Measurements from ENCODE around the gene CASZ1. TPM values are rescaled to one million over a fixed set of nuclear protein-coding genes. Genes with fewer than 3 reads are reported as not detected.

The CASZ1 gene
- total and polyA plus RNA-seq, 10 of the 15 experiments (the other 5 are each of a cell fraction or from before 2014, with no cell fraction given) = 0.52 to 9.8 (median 3.7) TPM

DNA sequence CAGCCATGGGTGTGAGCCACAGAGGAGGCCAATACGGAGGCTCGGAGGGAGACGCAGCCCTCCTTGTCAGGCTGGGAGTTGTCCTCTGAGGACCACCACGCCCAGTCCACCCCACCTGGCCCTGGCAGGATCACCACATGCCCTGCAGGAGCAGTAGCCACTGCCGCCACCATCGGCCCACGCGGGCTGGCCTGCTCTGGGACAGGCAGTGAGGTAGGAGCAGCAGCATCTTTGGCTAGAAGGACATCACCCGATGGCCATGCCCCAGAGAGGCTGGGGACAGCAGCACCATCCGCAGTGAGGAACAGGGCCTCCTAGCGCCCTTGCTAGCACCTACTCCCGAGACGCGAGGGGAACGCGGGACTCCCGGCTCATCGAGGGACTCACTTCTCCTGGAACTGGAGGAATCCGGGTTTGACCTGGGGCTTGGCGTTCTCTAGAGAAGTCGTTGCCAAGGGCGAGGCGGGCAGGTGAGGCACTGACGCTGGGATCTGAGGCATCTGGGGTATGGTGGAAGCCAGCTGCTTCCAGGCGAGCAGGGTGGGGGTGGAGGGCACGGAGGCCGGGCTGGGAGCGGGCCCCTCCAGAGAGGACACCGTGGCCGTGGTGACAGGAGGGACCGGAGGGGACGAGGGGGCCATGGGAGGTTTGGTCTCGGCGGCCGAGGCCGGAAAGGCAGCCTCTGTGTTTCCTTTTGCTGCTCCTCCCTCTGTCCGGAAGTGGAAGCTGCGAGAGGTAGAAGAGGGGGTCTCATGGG lies 148.9 kb downstream of the CASZ1 start:
- CTCF ChIA-PET = interaction anchor here (0.8 kb wide), 1 partner anchor 152 kb away, joined by 3 read pairs; no protein-coding TSS in a partner anchor
- no peaks in the 10 kb centered on the region for H3K4me1 ChIP-seq (ENCODE audit: control insufficient read depth, insufficient read depth, low read length)
- WGBS (ENCODE audit: insufficient coverage, insufficient replicate concordance, low lambda C conversion rate, missing lambda C conversion rate) = 81% methylated on average over 36 of the region's 38 CpGs
- H3K36me3 ChIP-seq (ENCODE audit: control insufficient read depth in 2 of 2, insufficient read depth in 2 of 2, low read length in 1 of 2) = no peaks in the 10 kb centered on the region
- no peaks in the 10 kb centered on the region for H4K20me1 ChIP-seq (ENCODE audit: control insufficient read depth, insufficient read depth)
- FAIRE-seq = no peak
- in situ Hi-C loops (cut with MboI) = no loop called here
- SMC1A ChIA-PET (ENCODE audit: uncharacterized antibody, unreplicated experiment) = no interaction called here
- H3K4me3 ChIP-seq = no peak overlapping the region
- no peak for ATAC-seq
- H3K27ac ChIP-seq (ENCODE audit: control insufficient read depth, insufficient read depth) = no peak overlapping the region
- no peak for DNase-seq (ENCODE audit: low read depth, low spot score)
- no peak overlapping the region for H3K4me2 ChIP-seq (ENCODE audit: control insufficient read depth, insufficient read depth)
- H2AFZ ChIP-seq (ENCODE audit: control insufficient read depth, low read depth, low read length) = no peak overlapping the region
- no TSS peak for BruUV-seq (replicated peaks)
- intact Hi-C loops (cut with micrococcal nuclease; ENCODE audit: unreplicated experiment) = no loop called here
- H3K9me3 ChIP-seq (replicated peaks; ENCODE audit: control insufficient read depth, insufficient read depth, low read length) = no peaks in the 10 kb centered on the region
- H3K27me3 ChIP-seq (replicated peaks in 1 of 2; ENCODE audit: control insufficient read depth in 2 of 2, insufficient read depth in 2 of 2, low read length in 1 of 2) = no peaks in the 10 kb centered on the region
- no peak overlapping the region for H3K9ac ChIP-seq (ENCODE audit: control insufficient read depth, insufficient read depth, low read length)
- H3K79me2 ChIP-seq (ENCODE audit: control insufficient read depth, insufficient read depth, low read length) = no peaks in the 10 kb centered on the region
- POLR2A ChIA-PET = no interaction called here
- RAD21 ChIA-PET (ENCODE audit: unreplicated experiment) = no interaction called here
- TF ChIP-seq BRCA1 (IDR thresholded peaks at IDR 0.05; ENCODE audit: low read depth, low read length) (no peak), TARDBP (IDR thresholded peaks at IDR 0.05; ENCODE audit: borderline replicate concordance) (no peak), DPF2 (IDR thresholded peaks at IDR 0.05) (no peak), PBX3 (IDR thresholded peaks at IDR 0.05; ENCODE audit: insufficient replicate concordance, low read depth, low read length) (no peak), FOXM1 (IDR thresholded peaks at IDR 0.05; ENCODE audit: low read depth, low read length) (no peak), KDM1A (IDR thresholded peaks at IDR 0.05; ENCODE audit: borderline replicate concordance) (no peak), NRF1 (conservative IDR thresholded peaks at IDR 0.05; ENCODE audit: low read depth, low read length) (no peak), ZNF687 (IDR thresholded peaks at IDR 0.05) (no peak), CEBPB (IDR thresholded peaks at IDR 0.05; ENCODE audit: borderline replicate concordance in 1 of 2, low read depth in 2 of 2, low read length in 2 of 2) (no peak)
- TF ChIP-seq, protein P1, sequence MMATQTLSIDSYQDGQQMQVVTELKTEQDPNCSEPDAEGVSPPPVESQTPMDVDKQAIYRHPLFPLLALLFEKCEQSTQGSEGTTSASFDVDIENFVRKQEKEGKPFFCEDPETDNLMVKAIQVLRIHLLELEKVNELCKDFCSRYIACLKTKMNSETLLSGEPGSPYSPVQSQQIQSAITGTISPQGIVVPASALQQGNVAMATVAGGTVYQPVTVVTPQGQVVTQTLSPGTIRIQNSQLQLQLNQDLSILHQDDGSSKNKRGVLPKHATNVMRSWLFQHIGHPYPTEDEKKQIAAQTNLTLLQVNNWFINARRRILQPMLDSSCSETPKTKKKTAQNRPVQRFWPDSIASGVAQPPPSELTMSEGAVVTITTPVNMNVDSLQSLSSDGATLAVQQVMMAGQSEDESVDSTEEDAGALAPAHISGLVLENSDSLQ (IDR thresholded peaks at IDR 0.05) = no peak
- TF ChIP-seq, protein P2, sequence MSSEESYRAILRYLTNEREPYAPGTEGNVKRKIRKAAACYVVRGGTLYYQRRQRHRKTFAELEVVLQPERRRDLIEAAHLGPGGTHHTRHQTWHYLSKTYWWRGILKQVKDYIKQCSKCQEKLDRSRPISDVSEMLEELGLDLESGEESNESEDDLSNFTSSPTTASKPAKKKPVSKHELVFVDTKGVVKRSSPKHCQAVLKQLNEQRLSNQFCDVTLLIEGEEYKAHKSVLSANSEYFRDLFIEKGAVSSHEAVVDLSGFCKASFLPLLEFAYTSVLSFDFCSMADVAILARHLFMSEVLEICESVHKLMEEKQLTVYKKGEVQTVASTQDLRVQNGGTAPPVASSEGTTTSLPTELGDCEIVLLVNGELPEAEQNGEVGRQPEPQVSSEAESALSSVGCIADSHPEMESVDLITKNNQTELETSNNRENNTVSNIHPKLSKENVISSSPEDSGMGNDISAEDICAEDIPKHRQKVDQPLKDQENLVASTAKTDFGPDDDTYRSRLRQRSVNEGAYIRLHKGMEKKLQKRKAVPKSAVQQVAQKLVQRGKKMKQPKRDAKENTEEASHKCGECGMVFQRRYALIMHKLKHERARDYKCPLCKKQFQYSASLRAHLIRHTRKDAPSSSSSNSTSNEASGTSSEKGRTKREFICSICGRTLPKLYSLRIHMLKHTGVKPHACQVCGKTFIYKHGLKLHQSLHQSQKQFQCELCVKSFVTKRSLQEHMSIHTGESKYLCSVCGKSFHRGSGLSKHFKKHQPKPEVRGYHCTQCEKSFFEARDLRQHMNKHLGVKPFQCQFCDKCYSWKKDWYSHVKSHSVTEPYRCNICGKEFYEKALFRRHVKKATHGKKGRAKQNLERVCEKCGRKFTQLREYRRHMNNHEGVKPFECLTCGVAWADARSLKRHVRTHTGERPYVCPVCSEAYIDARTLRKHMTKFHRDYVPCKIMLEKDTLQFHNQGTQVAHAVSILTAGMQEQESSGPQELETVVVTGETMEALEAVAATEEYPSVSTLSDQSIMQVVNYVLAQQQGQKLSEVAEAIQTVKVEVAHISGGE (CRISPR knock-in tag; IDR thresholded peaks at IDR 0.05) = no peak
